ENCODE data around the gene AKR1C2. TPM values are rescaled to one million over a fixed set of nuclear protein-coding genes. Genes with fewer than 3 reads are reported as not detected.
"Not testable (repeated sequence)": the region's sequence is repeated elsewhere in the genome, so short reads cannot be mapped to it uniquely, and the experiment has no call there.

AKR1C2 gene
- polyA plus RNA-seq, 1 donor from 2014 or later, result 170 TPM

GRCh38 chr10:5047055-5047454, 43.4 kb upstream of the AKR1C2 start:
- not testable (repeated sequence) for H3K9me3 ChIP-seq (ENCODE audit: low read length); H3K36me3 ChIP-seq (ENCODE audit: insufficient read depth, low read length); H4K20me1 ChIP-seq (ENCODE audit: insufficient read depth)

DNA sequence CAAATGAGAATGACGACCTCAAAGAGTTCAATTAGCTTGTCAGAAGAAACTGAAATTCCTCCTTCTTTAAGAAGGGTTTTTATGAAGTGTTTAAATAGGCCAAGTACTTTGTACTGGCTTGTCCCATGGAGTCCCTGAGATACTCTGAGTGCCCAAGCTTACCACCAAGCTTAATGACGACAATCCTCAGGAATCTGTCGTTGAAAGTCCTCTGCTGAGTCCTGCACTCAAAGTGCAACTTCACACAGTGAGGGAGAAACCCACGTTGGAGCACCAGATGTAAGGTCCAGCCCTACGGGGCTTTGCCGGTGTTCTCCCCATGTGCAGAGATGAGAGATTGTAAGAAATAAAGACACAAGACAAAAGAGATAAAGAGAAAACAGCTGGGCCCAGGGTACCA, 42.8 kb upstream of the AKR1C2 start:
- TF ChIP-seq MXI1 (conservative IDR thresholded peaks at IDR 0.05; ENCODE audit: poor library complexity, severe bottlenecking), result no peak
- TF ChIP-seq POLR2AphosphoS5 (IDR thresholded peaks at IDR 0.05), result no peak
- no peak for TF ChIP-seq EP300 (conservative IDR thresholded peaks at IDR 0.05; ENCODE audit: poor library complexity, severe bottlenecking)
- H3K9me3 ChIP-seq (ENCODE audit: low read length), result no peaks in the 10 kb centered on the region
- no peaks in the 10 kb centered on the region for H3K79me2 ChIP-seq (replicated peaks; ENCODE audit: insufficient read depth, low read length)

More at GRCh38 chr10:5047055-5047454, 43.4 kb upstream of the AKR1C2 start:
- not testable (repeated sequence) for H3K4me2 ChIP-seq (ENCODE audit: low read length); H3K9ac ChIP-seq (ENCODE audit: low read length); H3K4me3 ChIP-seq (ENCODE audit: low read length); H3F3A ChIP-seq (ENCODE audit: insufficient read depth, low read length, poor library complexity, severe bottlenecking); H3K27me3 ChIP-seq (ENCODE audit: insufficient read depth, low read depth, low read length); H3K79me2 ChIP-seq (replicated peaks; ENCODE audit: insufficient read depth, low read length); H3K27ac ChIP-seq (ENCODE audit: low read length); H2AFZ ChIP-seq (ENCODE audit: low read depth, low read length); H3K9me2 ChIP-seq (ENCODE audit: insufficient read depth, low read length)

DNA sequence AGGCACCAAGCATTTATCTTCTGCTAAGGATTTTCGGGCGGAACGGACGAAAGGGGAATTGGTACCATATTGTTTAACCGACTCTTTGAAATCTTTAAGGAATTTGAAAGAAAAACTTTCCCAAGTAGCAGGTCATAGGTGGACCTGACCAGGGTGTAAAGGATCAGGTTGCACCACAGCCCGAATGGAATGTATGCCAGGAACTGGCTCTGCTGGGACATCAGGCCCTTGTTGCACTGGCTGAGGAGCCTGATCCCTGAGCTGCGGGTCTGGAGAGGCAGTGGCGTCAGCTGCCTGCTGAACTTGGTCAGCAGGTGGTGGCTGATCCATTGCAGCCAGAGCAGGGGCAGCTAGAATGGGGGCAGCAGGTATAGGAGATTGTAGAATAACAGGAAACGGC, 41.4 kb upstream of the AKR1C2 start:
- no peak overlapping the region for H3K4me2 ChIP-seq (ENCODE audit: low read length)
- H3F3A ChIP-seq (ENCODE audit: insufficient read depth, low read length, poor library complexity, severe bottlenecking), result no peaks in the 10 kb centered on the region
- H3K4me3 ChIP-seq (ENCODE audit: low read length), result no peak overlapping the region
- no peaks in the 10 kb centered on the region for H3K27me3 ChIP-seq (ENCODE audit: insufficient read depth, low read depth, low read length)
- no peak for TF ChIP-seq REST (IDR thresholded peaks at IDR 0.05; ENCODE audit: borderline replicate concordance)
- TF ChIP-seq RAD21 (conservative IDR thresholded peaks at IDR 0.05), result no peak
- TF ChIP-seq EP300 (conservative IDR thresholded peaks at IDR 0.05; ENCODE audit: poor library complexity, severe bottlenecking), result no peak
- TF ChIP-seq SMC3 (conservative IDR thresholded peaks at IDR 0.05; ENCODE audit: poor library complexity), result no peak
- TF ChIP-seq TAF1 (IDR thresholded peaks at IDR 0.05; ENCODE audit: low read depth), result no peak
- H3K9me2 ChIP-seq (ENCODE audit: insufficient read depth, low read length), result no peaks in the 10 kb centered on the region
- no peaks in the 10 kb centered on the region for H4K20me1 ChIP-seq (ENCODE audit: insufficient read depth)
- H3K27ac ChIP-seq (ENCODE audit: low read length), result no peak overlapping the region
- no peaks in the 10 kb centered on the region for H3K79me2 ChIP-seq (replicated peaks; ENCODE audit: insufficient read depth, low read length)
- H3K9ac ChIP-seq (ENCODE audit: low read length), result no peak overlapping the region
- H2AFZ ChIP-seq (ENCODE audit: low read depth, low read length), result no peak overlapping the region
- H3K9me3 ChIP-seq (ENCODE audit: low read length), result no peaks in the 10 kb centered on the region
- no peaks in the 10 kb centered on the region for H3K36me3 ChIP-seq (ENCODE audit: insufficient read depth, low read length)

More for the DNA sequence above, 42.8 kb upstream of the AKR1C2 start:
- H3K36me3 ChIP-seq (ENCODE audit: insufficient read depth, low read length), result no peaks in the 10 kb centered on the region
- no peak overlapping the region for H3K4me2 ChIP-seq (ENCODE audit: low read length)
- no peaks in the 10 kb centered on the region for H3K9me2 ChIP-seq (ENCODE audit: insufficient read depth, low read length)
- H3K9ac ChIP-seq (ENCODE audit: low read length), result no peak overlapping the region
- no peak overlapping the region for H2AFZ ChIP-seq (ENCODE audit: low read depth, low read length)
- no peak overlapping the region for H3K27ac ChIP-seq (ENCODE audit: low read length)
- no peaks in the 10 kb centered on the region for H3K27me3 ChIP-seq (ENCODE audit: insufficient read depth, low read depth, low read length)
- H4K20me1 ChIP-seq (ENCODE audit: insufficient read depth), result no peaks in the 10 kb centered on the region
- H3F3A ChIP-seq (ENCODE audit: insufficient read depth, low read length, poor library complexity, severe bottlenecking), result no peaks in the 10 kb centered on the region
- no peak overlapping the region for H3K4me3 ChIP-seq (ENCODE audit: low read length)

GRCh38 chr10:5043716-5044115, 40.1 kb upstream of the AKR1C2 start:
- no peak overlapping the region for H3K27ac ChIP-seq (ENCODE audit: low read length)
- H3K36me3 ChIP-seq (ENCODE audit: insufficient read depth, low read length), result no peaks in the 10 kb centered on the region
- no peak for TF ChIP-seq EP300 (conservative IDR thresholded peaks at IDR 0.05; ENCODE audit: poor library complexity, severe bottlenecking)
- TF ChIP-seq, protein P1, sequence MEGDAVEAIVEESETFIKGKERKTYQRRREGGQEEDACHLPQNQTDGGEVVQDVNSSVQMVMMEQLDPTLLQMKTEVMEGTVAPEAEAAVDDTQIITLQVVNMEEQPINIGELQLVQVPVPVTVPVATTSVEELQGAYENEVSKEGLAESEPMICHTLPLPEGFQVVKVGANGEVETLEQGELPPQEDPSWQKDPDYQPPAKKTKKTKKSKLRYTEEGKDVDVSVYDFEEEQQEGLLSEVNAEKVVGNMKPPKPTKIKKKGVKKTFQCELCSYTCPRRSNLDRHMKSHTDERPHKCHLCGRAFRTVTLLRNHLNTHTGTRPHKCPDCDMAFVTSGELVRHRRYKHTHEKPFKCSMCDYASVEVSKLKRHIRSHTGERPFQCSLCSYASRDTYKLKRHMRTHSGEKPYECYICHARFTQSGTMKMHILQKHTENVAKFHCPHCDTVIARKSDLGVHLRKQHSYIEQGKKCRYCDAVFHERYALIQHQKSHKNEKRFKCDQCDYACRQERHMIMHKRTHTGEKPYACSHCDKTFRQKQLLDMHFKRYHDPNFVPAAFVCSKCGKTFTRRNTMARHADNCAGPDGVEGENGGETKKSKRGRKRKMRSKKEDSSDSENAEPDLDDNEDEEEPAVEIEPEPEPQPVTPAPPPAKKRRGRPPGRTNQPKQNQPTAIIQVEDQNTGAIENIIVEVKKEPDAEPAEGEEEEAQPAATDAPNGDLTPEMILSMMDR (IDR thresholded peaks at IDR 0.05; ENCODE audit: poor library complexity, severe bottlenecking), result no peak
- TF ChIP-seq POLR2AphosphoS5 (IDR thresholded peaks at IDR 0.05), result no peak
- TF ChIP-seq MXI1 (conservative IDR thresholded peaks at IDR 0.05; ENCODE audit: poor library complexity, severe bottlenecking), result no peak
- no peak for TF ChIP-seq TAF1 (IDR thresholded peaks at IDR 0.05; ENCODE audit: low read depth)
- no peak for TF ChIP-seq REST (IDR thresholded peaks at IDR 0.05; ENCODE audit: borderline replicate concordance)
- no peak for TF ChIP-seq RAD21 (conservative IDR thresholded peaks at IDR 0.05)
- TF ChIP-seq SMC3 (conservative IDR thresholded peaks at IDR 0.05; ENCODE audit: poor library complexity), result no peak
- no peak for TF ChIP-seq EZH2 (IDR thresholded peaks at IDR 0.05; ENCODE audit: borderline replicate concordance, insufficient read depth, low read length, poor library complexity, severe bottlenecking)
- H3K9me2 ChIP-seq (ENCODE audit: insufficient read depth, low read length), result no peaks in the 10 kb centered on the region
- no peaks in the 10 kb centered on the region for H3K9me3 ChIP-seq (ENCODE audit: low read length)
- no peaks in the 10 kb centered on the region for H3K27me3 ChIP-seq (ENCODE audit: insufficient read depth, low read depth, low read length)
- H3K4me3 ChIP-seq (ENCODE audit: low read length), result no peak overlapping the region
- no peaks in the 10 kb centered on the region for H3K79me2 ChIP-seq (replicated peaks; ENCODE audit: insufficient read depth, low read length)
- no peaks in the 10 kb centered on the region for H3F3A ChIP-seq (ENCODE audit: insufficient read depth, low read length, poor library complexity, severe bottlenecking)
- H3K9ac ChIP-seq (ENCODE audit: low read length), result no peak overlapping the region
- H2AFZ ChIP-seq (ENCODE audit: low read depth, low read length), result no peak overlapping the region
- no peak overlapping the region for H3K4me2 ChIP-seq (ENCODE audit: low read length)
- H4K20me1 ChIP-seq (ENCODE audit: insufficient read depth), result no peaks in the 10 kb centered on the region

All from neural cell (in vitro differentiated cells).